GM10248 (cell line): ENCODE data around the gene PLAAT2.

ENCODE experiments used
- CTCF ChIA-PET: fragments of 300-600 bp; sonication (Branson Sonifier 250); formaldehyde crosslinking; extraction: SDS; loops from one replicate; lab custom pipeline; 2021; ENCODE audit warnings: antibody characterized with exemption; lab: Yijun Ruan, JAX
- POLR2A ChIA-PET: fragments of 350-650 bp; sonication (Branson Sonifier 250); formaldehyde crosslinking; extraction: SDS; loops from one replicate; lab custom pipeline; 2020; ENCODE audit warnings: antibody characterized with exemption; lab: Yijun Ruan, JAX
- DNase-seq: peaks from one replicate; pipeline ENCODE4 v3.0.0; 2012; ENCODE audit errors: extremely low spot score
- CTCF ChIP-seq: IDR thresholded peaks from 2 replicates; pipeline ENCODE4 v1.5.1; 2012; ENCODE audit warnings: mild to moderate bottlenecking, low read depth; ENCODE audit errors: extremely low read depth, missing control alignments, control extremely low read depth

Gene PLAAT2

GRCh38 chr11:63563201-63564055 lies at the start of gene PLAAT2:
TSS of gene PLAAT2 (minus strand) at chr11:63563379. CDS start at chr11:63563324, 55 bp downstream.
- CTCF ChIA-PET: interaction anchor here (0.9 to 2.2 kb wide), 9 partner anchors 9 to 1021 kb away, joined by 3 to 9 read pairs (median 4); partner anchors contain the start of gene PLAAT4
- POLR2A ChIA-PET: no interaction called here
- TF ChIP-seq CTCF: no peak
- DNase-seq: no peak

- ChIA-PET CTCF (interaction anchor here (1.4 to 1.7 kb wide), 2 partner anchors 20 to 24 kb away, joined by 3 read pairs; no protein-coding TSS in a partner anchor), POLR2A (no interaction called here)
- no peak for DNase-seq
- TF ChIP-seq CTCF: no peak
Observed at GRCh38 chr11:63612181-63612580, 49.0 kb upstream of the PLAAT2 start.

- CTCF ChIA-PET: no interaction called here
- DNase-seq: no peak
- POLR2A ChIA-PET: no interaction called here
- no peak for TF ChIP-seq CTCF
Observed at GRCh38 chr11:63611395-63611747, 48.2 kb upstream of the PLAAT2 start.

- CTCF ChIA-PET: no interaction called here
- POLR2A ChIA-PET: no interaction called here
- DNase-seq: no peak
- no peak for TF ChIP-seq CTCF
Observed at GRCh38 chr11:63610604-63611394, 47.6 kb upstream of the PLAAT2 start.

- no peak for TF ChIP-seq CTCF
- ChIA-PET POLR2A (no interaction called here), CTCF (interaction anchor here (1.0 to 2.0 kb wide), 3 partner anchors 26 to 131 kb away, joined by 3 to 5 read pairs (median 3); no protein-coding TSS in a partner anchor)
- no peak for DNase-seq
Observed at GRCh38 chr11:63609971-63610580, 46.9 kb upstream of the PLAAT2 start.

GRCh38 chr11:63609536-63609935 lies 46.4 kb upstream of the PLAAT2 start:
- POLR2A ChIA-PET: no interaction called here
- CTCF ChIA-PET: interaction anchor here (1.0 to 2.0 kb wide), 3 partner anchors 27 to 130 kb away, joined by 3 to 5 read pairs (median 3); no protein-coding TSS in a partner anchor
- no peak for DNase-seq
- TF ChIP-seq CTCF: no peak
